HG03575 (cell line): ENCODE results near the gene FLVCR1.
"Not testable (repeated sequence)": the region's sequence is repeated elsewhere in the genome, so short reads cannot be mapped to it uniquely, and the experiment has no call there.

Source experiments
- ATAC-seq: cut with Tn5 transposase; IDR thresholded peaks from one replicate; pipeline ENCODE4 v1.9.1; 2021; ENCODE audit not compliant: unreplicated experiment, insufficient number of reproducible peaks, low FRiP score; ENCODE audit errors: extremely low read depth

Gene FLVCR1

GRCh38 chr1:212910213-212910612, 52.1 kb downstream of the FLVCR1 start:
- not testable (repeated sequence) for ATAC-seq

- ATAC-seq = not testable (repeated sequence)
These were observed 55.6 kb downstream of the FLVCR1 start for GRCh38 chr1:212913638-212914037.

DNA sequence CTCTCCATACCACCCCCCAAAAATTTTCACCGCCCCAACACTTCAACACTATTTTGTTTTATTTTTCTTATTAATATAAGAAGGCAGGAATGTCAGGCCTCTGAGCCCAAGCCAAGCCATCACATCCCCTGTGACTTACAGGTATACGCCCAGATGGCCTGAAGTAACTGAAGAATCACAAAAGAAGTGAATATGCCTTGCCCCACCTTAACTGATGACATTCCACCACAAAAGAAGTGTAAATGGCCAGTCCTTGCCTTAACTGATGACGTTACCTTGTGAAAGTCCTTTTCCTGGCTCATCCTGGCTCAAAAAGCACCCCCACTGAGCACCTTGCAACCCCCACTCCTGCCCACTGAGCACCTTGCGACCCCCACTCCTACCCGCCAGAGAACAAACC, 56.0 kb downstream of the FLVCR1 start:
- not testable (repeated sequence) for ATAC-seq

DNA sequence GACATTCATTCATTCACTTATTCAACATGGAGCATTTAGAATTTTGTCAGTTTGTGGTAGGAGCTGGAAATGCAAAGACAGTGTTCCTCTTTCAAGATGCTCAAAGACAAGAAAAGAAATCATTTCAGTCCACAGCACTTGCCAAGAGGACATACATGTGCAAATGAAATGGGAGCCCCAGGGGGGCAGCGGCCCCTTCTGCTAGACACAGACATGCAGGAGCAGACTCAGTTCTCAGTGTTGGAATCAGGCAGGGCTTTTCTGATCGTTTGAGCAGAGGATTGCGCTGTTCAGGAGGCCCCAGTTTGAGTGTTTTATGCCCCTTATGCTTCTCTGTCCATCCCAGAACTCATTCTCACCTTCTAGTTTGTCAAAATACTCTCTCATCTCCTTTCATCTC, 56.7 kb downstream of the FLVCR1 start:
- no peak for ATAC-seq

- ATAC-seq = no peak
These were observed 57.4 kb downstream of the FLVCR1 start for GRCh38 chr1:212915245-212916091.

- no peak for ATAC-seq
These were observed 58.5 kb downstream of the FLVCR1 start for GRCh38 chr1:212916481-212917133.

DNA sequence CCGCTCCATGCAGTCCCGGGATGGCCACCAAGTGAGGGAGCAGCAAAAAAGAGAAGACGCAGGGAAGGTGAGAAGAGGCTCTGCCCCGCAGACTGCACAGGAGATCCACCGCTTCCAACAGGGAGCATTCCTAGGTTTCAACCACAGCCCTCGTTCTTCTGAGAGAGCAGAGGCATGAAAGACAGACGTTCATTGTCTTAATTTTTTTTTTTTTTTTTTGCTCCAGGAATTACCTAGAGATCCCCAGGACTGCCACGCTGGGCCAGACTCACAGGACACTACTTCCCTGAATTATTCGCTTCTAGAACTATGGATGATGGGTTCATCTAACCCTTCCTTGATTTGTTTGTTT, 59.0 kb downstream of the FLVCR1 start:
- no peak for ATAC-seq

DNA sequence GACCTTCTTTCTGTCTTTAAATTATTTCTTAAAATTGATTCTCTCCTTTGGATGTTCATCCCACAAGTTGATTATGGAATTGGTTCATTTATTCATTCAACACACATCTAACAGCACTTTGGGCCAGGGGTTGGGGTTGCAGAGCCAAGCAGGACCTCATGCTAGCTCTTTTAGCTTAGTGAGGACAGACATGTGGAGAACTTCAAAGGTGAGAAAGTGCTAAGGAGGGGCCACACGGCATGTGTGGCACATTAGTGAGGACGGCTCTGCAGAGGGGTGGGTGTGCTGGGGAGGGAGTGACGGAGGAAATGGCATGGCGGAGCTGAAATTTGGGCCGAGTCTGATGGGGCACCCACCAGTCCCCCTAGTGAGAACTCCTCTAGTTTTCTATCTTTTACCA, 59.8 kb downstream of the FLVCR1 start:
- no peak for ATAC-seq

GRCh38 chr1:212918824-212919223, 60.7 kb downstream of the FLVCR1 start:
- ATAC-seq = no peak

GRCh38 chr1:212920246-212920645, 62.2 kb downstream of the FLVCR1 start:
- ATAC-seq = no peak

DNA sequence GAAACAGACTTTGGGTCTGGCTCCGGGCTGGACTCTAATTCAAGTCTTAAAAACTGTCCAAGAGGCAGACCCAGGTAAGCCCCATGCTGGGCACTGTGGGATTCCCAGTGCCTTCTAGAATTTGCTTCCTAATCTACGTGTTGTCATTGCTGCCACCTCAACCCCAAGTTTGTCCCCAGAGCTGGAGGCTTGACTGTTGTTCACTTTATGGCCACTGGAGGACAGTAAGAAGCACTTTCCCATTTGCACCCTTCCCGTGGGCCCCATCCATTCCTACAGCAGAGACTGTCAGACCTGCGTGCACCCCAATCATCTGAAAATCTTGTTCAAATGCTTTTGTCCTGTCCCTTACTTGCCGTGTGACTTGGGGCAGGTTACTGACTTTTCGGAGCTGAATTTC, 62.8 kb downstream of the FLVCR1 start:
- ATAC-seq = no peak

- no peak for ATAC-seq
These were observed 63.9 kb downstream of the FLVCR1 start for GRCh38 chr1:212922016-212922415.

GRCh38 chr1:212926372-212926771, 68.3 kb downstream of the FLVCR1 start:
- ATAC-seq = no peak

DNA sequence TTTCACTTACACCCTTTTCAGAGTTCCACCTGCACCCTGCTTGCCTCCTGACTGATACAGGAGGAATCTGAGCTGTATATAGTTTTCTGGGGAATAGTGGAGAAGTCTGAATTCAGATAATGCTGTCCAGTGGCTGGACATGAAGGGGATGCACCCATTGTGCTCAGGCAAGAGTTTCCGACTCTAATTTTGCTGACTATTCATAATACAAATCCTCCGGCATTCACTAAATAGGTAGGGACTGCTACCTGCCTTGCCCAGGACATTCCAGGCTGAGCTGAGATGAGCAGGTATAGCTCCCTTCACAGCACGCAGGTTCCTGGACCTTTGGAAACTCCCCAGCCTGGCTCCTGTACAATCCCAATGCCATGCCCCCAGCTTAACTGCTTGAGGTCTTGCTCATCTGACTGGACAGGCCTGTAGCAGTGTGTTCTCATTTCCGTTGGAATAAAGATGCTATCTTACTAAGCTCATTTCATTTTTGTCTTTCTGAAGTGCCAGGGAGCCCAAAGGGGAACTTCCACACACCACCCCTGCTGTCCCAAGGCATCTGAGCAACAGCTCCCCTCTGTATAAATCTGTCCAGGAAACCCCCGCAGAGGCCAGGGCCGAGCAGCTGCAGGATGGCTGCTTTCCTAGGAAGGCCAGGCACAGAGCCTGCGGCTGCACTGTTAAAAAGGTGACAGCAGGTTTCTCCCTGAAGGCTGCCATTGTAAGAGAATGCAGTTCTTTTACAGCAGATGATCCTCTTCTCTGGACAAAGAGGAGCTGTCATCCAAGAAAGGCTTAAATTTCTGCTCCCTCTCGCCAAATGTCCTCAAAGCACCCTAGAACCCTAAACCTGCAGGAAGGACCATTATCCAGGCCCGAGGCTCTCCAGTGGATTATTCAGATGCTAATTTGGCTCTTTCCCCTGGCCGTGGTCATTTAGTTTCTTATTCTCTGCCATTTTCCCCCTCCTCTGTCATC, 70.5 kb downstream of the FLVCR1 start:
- ATAC-seq = peak; percentile 72

- no peak for ATAC-seq
These were observed 73.1 kb downstream of the FLVCR1 start for GRCh38 chr1:212930986-212931678.

- ATAC-seq = no peak
These were observed 75.9 kb downstream of the FLVCR1 start for GRCh38 chr1:212933815-212934471.

DNA sequence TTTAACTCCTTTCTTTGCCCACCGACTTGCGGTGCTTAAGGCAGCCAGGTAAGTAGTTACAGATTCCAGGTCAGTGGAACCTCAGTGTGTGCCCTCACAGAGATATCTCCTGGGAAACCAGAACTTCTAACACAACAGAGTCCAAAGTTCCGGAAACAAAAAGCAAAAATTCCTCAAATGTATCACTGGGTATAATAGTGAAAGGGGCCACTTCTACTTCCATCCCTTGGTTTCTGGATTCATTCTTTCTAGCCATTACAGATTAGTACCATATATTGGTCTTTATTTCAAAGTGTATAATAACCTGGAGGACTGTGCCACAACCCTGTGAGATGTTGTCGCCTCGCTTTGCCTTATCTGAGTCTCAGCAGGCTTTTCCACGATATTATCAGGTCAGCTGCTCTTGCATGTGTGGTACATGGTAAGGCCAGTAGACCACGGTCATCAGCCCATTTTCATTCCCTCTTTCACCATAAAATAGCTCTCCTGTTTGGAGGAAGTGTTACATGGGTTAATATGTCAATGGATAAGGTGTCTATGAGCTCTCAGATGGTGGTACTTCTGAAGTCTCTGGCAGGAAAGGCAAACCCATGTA, 77.4 kb downstream of the FLVCR1 start:
- no peak for ATAC-seq

- no peak for ATAC-seq
These were observed 79.0 kb downstream of the FLVCR1 start for GRCh38 chr1:212937034-212937433.
